HuH-7 (cell line): ENCODE data around the gene TUG1.

Source experiments
- DNase-seq: peaks from one replicate; pipeline ENCODE4 v3.0.0; 2011; ENCODE audit warnings: low spot score

Gene TUG1

GRCh38 chr22:30947816-30948454, 21.1 kb upstream of the TUG1 start:
- peak; percentile 26 for DNase-seq

- DNase-seq: no peak
Observed at GRCh38 chr22:30948930-30949342, 20.1 kb upstream of the TUG1 start.

- no peak for DNase-seq
Observed at GRCh38 chr22:30949934-30950660, 19.0 kb upstream of the TUG1 start.

- no peak for DNase-seq
Observed at GRCh38 chr22:30953206-30953605, 15.9 kb upstream of the TUG1 start.

GRCh38 chr22:30955153-30955552, 13.9 kb upstream of the TUG1 start:
- DNase-seq: no peak

GRCh38 chr22:30964858-30965257, 4.2 kb upstream of the TUG1 start:
- DNase-seq: no peak

GRCh38 chr22:30968015-30968923, 796 bp upstream of the TUG1 start, which contains the start of gene MORC2:
TSS of gene MORC2 (minus strand) at chr22:30968774. CDS start at chr22:30967889, 885 bp downstream.
- DNase-seq: peak; percentile 70

GRCh38 chr22:30969532-30970355, 679 bp downstream of the TUG1 start:
- DNase-seq: no peak

GRCh38 chr22:30970356-30970746, 1.3 kb downstream of the TUG1 start:
- DNase-seq: no peak

GRCh38 chr22:30978304-30978962, 9.4 kb downstream of the TUG1 start:
- no peak for DNase-seq

- DNase-seq: no peak
Observed at GRCh38 chr22:30979932-30980331, 10.9 kb downstream of the TUG1 start.

GRCh38 chr22:30982512-30982911, 13.4 kb downstream of the TUG1 start:
- DNase-seq: no peak

- DNase-seq: no peak
Observed at GRCh38 chr22:30984317-30984716, 15.3 kb downstream of the TUG1 start.

GRCh38 chr22:30985561-30986208, 16.6 kb downstream of the TUG1 start:
- no peak for DNase-seq

- DNase-seq: no peak
Observed at GRCh38 chr22:30989474-30989873, 20.4 kb downstream of the TUG1 start.

GRCh38 chr22:30990690-30991089, 21.6 kb downstream of the TUG1 start:
- no peak for DNase-seq

GRCh38 chr22:30992565-30992964, 23.5 kb downstream of the TUG1 start:
- DNase-seq: no peak

- DNase-seq: no peak
Observed at GRCh38 chr22:30994960-30995359, 25.9 kb downstream of the TUG1 start.

GRCh38 chr22:30996462-30996861, 27.4 kb downstream of the TUG1 start:
- no peak for DNase-seq

GRCh38 chr22:30998329-30998728, 29.3 kb downstream of the TUG1 start:
- no peak for DNase-seq
